Measurements from ENCODE around the gene DIPK2B. TPM values are rescaled to one million over a fixed set of nuclear protein-coding genes. Genes with fewer than 3 reads are reported as not detected.

DIPK2B gene
- total and polyA plus RNA-seq, 10 donors = 0.96 to 19.1 (median 2.7) TPM

GRCh38 chrX:45198301-45198700 lies 2.4 kb downstream of the DIPK2B start:
- Histone ChIP-seq H3K4me3 (peak overlapping the region in 1 of 8 donors; percentile 2), H3K36me3 (no peaks in the 10 kb centered on the region), H3K27me3 (replicated peaks in 1 of 7) (peaks cover 0 to 38% (median 7%) of the 10 kb centered on the region in 7 donors), H3K27ac (peak overlapping the region in 5 of 8 donors; percentile 4 to 33 (median 26)), H3K9me3 (no peaks in the 10 kb centered on the region), H3K4me1 (no peaks in the 10 kb centered on the region)
- intact Hi-C loops (cut with DNase I; ENCODE audit: low total_unique reads) = no loop called here
- 23 to 28% (median 26%) methylated on average over 3 of the region's 3 CpGs for WGBS, 5 donors
- DNase-seq = no peak
- TF ChIP-seq CTCF (IDR thresholded peaks at IDR 0.05 in 8 of 11, conservative IDR thresholded peaks at IDR 0.05 in 3 of 11) = no peak
- TF ChIP-seq POLR2AphosphoS5 (IDR thresholded peaks at IDR 0.05) = no peak
- TF ChIP-seq POLR2A (IDR thresholded peaks at IDR 0.05) = no peak

DNA sequence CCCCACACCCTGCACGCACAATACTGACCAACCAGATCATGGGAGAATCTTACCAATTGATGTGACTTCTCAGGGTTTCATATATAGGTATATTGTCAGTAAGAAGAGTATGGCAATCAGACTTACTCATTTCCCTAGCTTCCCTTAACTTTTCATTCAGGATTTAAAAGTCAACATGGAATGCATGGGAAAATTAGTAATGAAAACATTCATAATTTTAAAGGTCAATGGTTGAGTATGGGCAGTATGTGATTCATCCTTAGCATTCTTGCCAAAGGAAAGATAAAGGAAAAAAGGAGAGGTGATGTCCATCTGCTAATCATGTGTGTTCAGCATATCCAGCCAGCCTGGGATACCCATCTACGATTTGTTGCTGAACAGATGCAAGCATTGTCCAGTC lies 4.0 kb downstream of the DIPK2B start:
- DNase-seq = no peak
- no peaks in the 10 kb centered on the region for H3K36me3 ChIP-seq
- 76 to 97% (median 94%) methylated on average over 2 of the region's 2 CpGs for WGBS, 5 donors

GRCh38 chrX:45191820-45192409 lies 8.8 kb downstream of the DIPK2B start:
- Histone ChIP-seq H3K4me1 (peaks cover 0 to 8% (median 5%) of the 10 kb centered on the region in 6 donors), H3K27me3 (replicated peaks in 1 of 7) (peaks cover 0 to 11% (median 0%) of the 10 kb centered on the region in 7 donors), H3K4me3 (no peak overlapping the region), H3K9me3 (no peaks in the 10 kb centered on the region), H3K27ac (peak overlapping the region in 3 of 8 donors; percentile 77 to 86 (median 81)), H3K36me3 (no peaks in the 10 kb centered on the region)
- TF ChIP-seq POLR2AphosphoS5 (IDR thresholded peaks at IDR 0.05) (no peak), POLR2A (IDR thresholded peaks at IDR 0.05) (no peak), CTCF (IDR thresholded peaks at IDR 0.05 in 8 of 11, conservative IDR thresholded peaks at IDR 0.05 in 3 of 11) (no peak)
- WGBS, 5 donors = 61 to 73% (median 62%) methylated on average over 7 of the region's 7 CpGs
- no peak for DNase-seq
- intact Hi-C loops (cut with DNase I; ENCODE audit: low total_unique reads) = no loop called here

More for the DNA sequence above, 4.0 kb downstream of the DIPK2B start:
- intact Hi-C loops (cut with DNase I; ENCODE audit: low total_unique reads) = no loop called here
- no peak overlapping the region for H3K27ac ChIP-seq
- no peaks in the 10 kb centered on the region for H3K4me1 ChIP-seq
- H3K27me3 ChIP-seq (replicated peaks in 1 of 7) = peaks cover 0 to 23% (median 7%) of the 10 kb centered on the region in 7 donors
- TF ChIP-seq POLR2AphosphoS5 (IDR thresholded peaks at IDR 0.05) = no peak
- no peak for TF ChIP-seq CTCF (IDR thresholded peaks at IDR 0.05 in 8 of 11, conservative IDR thresholded peaks at IDR 0.05 in 3 of 11)
- TF ChIP-seq POLR2A (IDR thresholded peaks at IDR 0.05) = no peak
- no peak overlapping the region for H3K4me3 ChIP-seq
- no peaks in the 10 kb centered on the region for H3K9me3 ChIP-seq

DNA sequence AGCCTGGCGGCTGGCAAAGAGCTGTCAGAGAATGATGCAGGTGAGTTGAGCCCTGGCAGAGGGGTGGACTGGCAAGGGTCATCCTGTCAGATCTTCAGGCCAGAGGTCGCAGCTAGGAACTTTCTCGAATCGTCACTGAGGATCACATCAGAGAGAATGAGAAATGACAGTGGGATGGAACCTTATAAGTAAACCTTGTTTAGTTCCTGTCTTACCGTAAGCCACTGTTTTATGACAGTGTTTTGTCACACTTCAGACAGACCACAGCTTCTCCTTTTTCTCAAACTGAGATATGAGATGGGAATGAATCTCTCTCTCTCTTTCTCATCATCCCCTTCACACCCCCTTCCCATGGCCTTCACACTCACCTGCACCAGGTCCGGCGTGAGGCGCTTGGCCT lies 9.3 kb downstream of the DIPK2B start:
- TF ChIP-seq POLR2AphosphoS5 (IDR thresholded peaks at IDR 0.05) = no peak
- TF ChIP-seq POLR2A (IDR thresholded peaks at IDR 0.05) = no peak
- no peak for TF ChIP-seq CTCF (IDR thresholded peaks at IDR 0.05 in 8 of 11, conservative IDR thresholded peaks at IDR 0.05 in 3 of 11)
- H3K4me3 ChIP-seq = peak overlapping the region in 1 of 8 donors; percentile 24
- peaks cover 0 to 14% (median 0%) of the 10 kb centered on the region in 7 donors for H3K27me3 ChIP-seq (replicated peaks in 1 of 7)
- no peaks in the 10 kb centered on the region for H3K36me3 ChIP-seq
- H3K27ac ChIP-seq = peak overlapping the region in 7 of 8 donors; percentile 18 to 86 (median 77)
- H3K4me1 ChIP-seq = peaks cover 0 to 13% (median 5%) of the 10 kb centered on the region in 6 donors
- WGBS, 5 donors = 28 to 54% (median 44%) methylated on average over 8 of the region's 8 CpGs
- no peak for DNase-seq
- intact Hi-C loops (cut with DNase I; ENCODE audit: low total_unique reads) = no loop called here
- no peaks in the 10 kb centered on the region for H3K9me3 ChIP-seq

Measured in spleen (tissue), 11 donors.